Activated CD4-positive, alpha-beta T cell treated with anti-CD3 and anti-CD28 coated beads for 36 hours (primary cell): Measurements from ENCODE around the gene S100A5. TPM values are rescaled to one million over a fixed set of nuclear protein-coding genes. Genes with fewer than 3 reads are reported as not detected.

Source experiments
- ATAC-seq: fragments of 200-7000 bp; cut with Tn5 transposase; one replicate; pipeline ENCODE4 v1.10.0; 2021; ENCODE audit warnings: mild to moderate bottlenecking, moderate library complexity
- CTCF ChIA-PET: fragments of 350-600 bp; sonication (Branson Sonifier 250); formaldehyde crosslinking; loops from one replicate; lab custom pipeline; 2021; ENCODE audit warnings: antibody characterized with exemption; lab: Charles Lee
- POLR2A ChIA-PET: fragments of 350-600 bp; sonication (Branson Sonifier 250); formaldehyde crosslinking; loops from one replicate; lab custom pipeline; 2021; ENCODE audit warnings: antibody characterized with exemption, inconsistent platforms; lab: Charles Lee
- DNase-seq: peaks from one replicate; pipeline ENCODE4 v3.0.0-alpha.2; 2020
- H3K27ac Mint-ChIP-seq: one replicate; pipeline ENCODE4 v1.8.0; 2021; ENCODE audit warnings: mixed read lengths
- H3K27me3 Mint-ChIP-seq: one replicate; pipeline ENCODE4 v1.8.0; 2021; ENCODE audit warnings: mixed read lengths
- H3K36me3 Mint-ChIP-seq: one replicate; pipeline ENCODE4 v1.8.0; 2021; ENCODE audit warnings: low read depth, mixed read lengths
- H3K4me1 Mint-ChIP-seq: one replicate; pipeline ENCODE4 v1.8.0; 2021; ENCODE audit warnings: mixed read lengths
- H3K4me3 Mint-ChIP-seq: one replicate; pipeline ENCODE4 v1.8.0; 2021; ENCODE audit warnings: mild to moderate bottlenecking, moderate library complexity, mixed read lengths
- H3K9me3 Mint-ChIP-seq: one replicate; pipeline ENCODE4 v1.8.0; 2021; ENCODE audit warnings: low read depth, mixed read lengths
- intact Hi-C, 2 experiments: fragments of 100-400 bp; cut with DNase I in 1 of 2; cut with micrococcal nuclease in 1 of 2; formaldehyde crosslinking; loops; one replicate each; pipeline versions ENCODE4 v1.14.2 to v1.15.1; 2022 to 2024; cut with DNase I, micrococcal nuclease
- total RNA-seq, 2 experiments: library from RNA; stranded (reverse); gene quantifications; one replicate each; pipeline ENCODE4 v1.2.3, GENCODE V29; 2021

Gene S100A5
- total RNA-seq, 2 experiments from 2014 or later: 2.4 to 3.4 TPM

DNA sequence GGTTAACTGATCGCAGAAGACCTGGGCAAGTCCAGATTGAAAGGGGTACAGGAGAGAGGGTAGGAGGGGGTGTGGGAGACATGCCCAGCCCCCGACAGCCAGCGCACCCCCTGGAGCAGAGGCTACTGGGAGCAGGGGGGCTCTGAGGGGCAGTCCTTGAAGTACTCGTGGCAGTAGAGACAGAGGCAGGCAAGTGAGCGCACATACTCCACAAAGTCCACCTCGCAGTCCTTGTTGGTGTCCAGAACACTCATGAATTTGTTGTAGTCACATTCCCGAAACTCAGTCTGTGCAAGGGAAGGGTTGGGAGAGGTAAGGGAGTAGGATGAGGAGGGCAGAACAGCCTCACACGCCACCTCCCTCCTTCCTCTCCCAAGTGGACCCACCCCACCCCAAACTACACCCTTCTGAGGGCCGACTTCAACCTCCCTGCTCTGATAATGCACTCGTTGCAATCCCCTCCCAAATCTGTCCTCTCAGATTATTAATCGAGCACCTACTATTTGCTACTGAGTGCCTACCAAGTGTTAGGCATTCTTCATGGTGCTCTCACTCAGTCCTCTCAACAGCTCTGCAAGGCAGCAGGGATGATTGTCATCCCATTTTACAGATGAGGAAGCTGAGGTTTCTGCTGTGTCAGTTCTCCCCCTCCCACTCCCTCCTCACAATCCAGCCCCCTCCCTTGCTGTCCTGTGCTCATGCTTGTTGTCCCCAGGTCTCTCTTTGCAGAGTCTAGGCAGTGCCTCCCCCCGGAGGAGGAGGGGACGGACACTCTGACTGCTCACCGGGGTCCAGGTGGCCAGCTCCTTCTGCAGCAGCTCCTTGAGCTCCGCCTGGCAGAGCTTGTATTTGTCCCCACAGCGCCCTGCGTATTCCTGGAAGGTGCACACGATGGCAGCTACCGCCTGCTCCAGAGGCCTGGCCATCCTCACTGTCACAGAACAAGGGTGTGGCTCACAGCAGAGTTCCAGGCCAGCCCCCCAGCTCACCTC is 7.1 kb upstream of the S100A5 start:
- H3K4me3 Mint-ChIP-seq: peak overlapping the region; percentile 27
- H3K27me3 Mint-ChIP-seq: no peaks in the 10 kb centered on the region
- peaks cover 20% of the 10 kb centered on the region for H3K36me3 Mint-ChIP-seq
- H3K9me3 Mint-ChIP-seq: no peaks in the 10 kb centered on the region
- no peak for ATAC-seq
- H3K4me1 Mint-ChIP-seq: peaks cover 46% of the 10 kb centered on the region
- intact Hi-C loops: loop anchor here in 1 of 2 experiments (5.0 kb wide), 1 partner anchor 1059 kb away; the partner anchor contains the start of gene ADAR
- ChIA-PET CTCF (no interaction called here), POLR2A (no interaction called here)
- H3K27ac Mint-ChIP-seq: no peak overlapping the region
- no peak for DNase-seq

DNA sequence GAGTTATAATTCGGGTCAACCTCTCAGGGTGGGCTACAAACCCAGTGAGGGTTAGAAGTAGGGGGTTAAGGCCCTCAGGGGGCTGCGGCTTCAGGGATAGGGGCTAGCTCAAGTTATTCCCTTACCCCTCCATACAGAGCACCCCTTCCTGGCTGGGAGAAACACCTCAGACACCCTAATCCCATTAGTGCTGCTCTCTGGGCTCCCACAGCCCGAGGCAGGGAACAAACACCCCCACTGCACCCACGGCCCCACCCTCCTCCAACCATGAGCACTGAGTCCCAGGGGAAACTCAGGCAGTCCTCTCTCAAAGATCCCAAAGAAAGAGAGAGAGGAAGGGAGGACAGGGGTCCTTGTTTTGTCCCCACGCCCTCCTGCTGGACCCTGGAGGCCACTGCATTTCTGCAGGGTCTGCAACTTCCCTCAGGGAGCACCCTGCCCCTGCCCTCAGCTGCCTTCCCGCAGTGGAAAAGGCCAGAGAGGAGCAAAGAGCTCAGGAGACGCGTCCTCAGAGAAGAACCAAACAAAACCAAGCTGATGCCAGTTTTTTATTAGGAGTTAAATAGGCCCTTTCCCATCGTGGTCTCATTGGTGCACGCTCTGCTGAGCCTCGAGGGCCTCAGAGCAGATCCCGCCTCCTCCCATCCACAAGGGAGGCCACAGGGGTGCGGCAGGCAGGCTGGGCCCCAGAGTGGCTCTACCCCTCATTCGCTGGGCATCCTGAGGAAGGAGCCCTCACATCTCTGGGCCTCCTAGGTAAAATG is 6.2 kb upstream of the S100A5 start:
- H3K4me3 Mint-ChIP-seq: peak overlapping the region; percentile 27
- intact Hi-C loops: loop anchor here in 1 of 2 experiments (5.0 kb wide), 1 partner anchor 1060 kb away; the partner anchor contains the start of gene ADAR
- peaks cover 24% of the 10 kb centered on the region for H3K36me3 Mint-ChIP-seq
- ATAC-seq: no peak
- H3K27ac Mint-ChIP-seq: peak overlapping the region; percentile 96
- ChIA-PET CTCF (no interaction called here), POLR2A (no interaction called here)
- H3K27me3 Mint-ChIP-seq: no peaks in the 10 kb centered on the region
- no peaks in the 10 kb centered on the region for H3K9me3 Mint-ChIP-seq
- H3K4me1 Mint-ChIP-seq: peaks cover 54% of the 10 kb centered on the region
- no peak for DNase-seq

DNA sequence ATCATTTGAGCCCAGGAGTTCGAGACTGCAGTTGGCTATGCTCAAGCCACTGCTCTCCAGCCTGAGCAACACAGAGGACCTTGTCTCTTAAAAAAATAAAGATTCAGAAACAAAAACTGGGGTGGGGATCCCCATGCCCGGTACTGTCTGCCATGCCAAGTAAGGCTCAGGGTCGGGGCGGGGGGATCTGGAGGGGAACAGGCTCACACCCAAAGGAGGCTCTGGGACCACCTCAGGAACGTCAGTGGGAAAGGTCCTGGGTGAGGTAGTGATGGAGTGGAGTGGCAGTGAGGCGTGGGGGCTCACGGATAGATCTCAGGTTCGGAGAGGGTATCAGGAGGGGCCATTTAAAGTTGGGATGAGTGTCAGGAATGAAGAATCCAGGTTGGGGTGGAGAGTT is 5.6 kb upstream of the S100A5 start:
- DNase-seq: no peak
- peak overlapping the region; percentile 11 for H3K4me3 Mint-ChIP-seq
- H3K4me1 Mint-ChIP-seq: peaks cover 60% of the 10 kb centered on the region
- no peaks in the 10 kb centered on the region for H3K27me3 Mint-ChIP-seq
- H3K9me3 Mint-ChIP-seq: no peaks in the 10 kb centered on the region
- POLR2A ChIA-PET: interaction anchor here (1.6 to 2.5 kb wide), 2 partner anchors 14 to 20 kb away, joined by 5 to 14 read pairs; no protein-coding TSS in a partner anchor
- CTCF ChIA-PET: interaction anchor here (3.7 to 4.0 kb wide), 2 partner anchors 13 to 22 kb away, joined by 28 to 63 read pairs; partner anchors contain the start of gene S100A6
- intact Hi-C loops: loop anchor here in 1 of 2 experiments (5.0 kb wide), 1 partner anchor 1061 kb away; the partner anchor contains the start of gene ADAR
- ATAC-seq: no peak
- H3K36me3 Mint-ChIP-seq: peaks cover 24% of the 10 kb centered on the region
- H3K27ac Mint-ChIP-seq: peak overlapping the region; percentile 96

DNA sequence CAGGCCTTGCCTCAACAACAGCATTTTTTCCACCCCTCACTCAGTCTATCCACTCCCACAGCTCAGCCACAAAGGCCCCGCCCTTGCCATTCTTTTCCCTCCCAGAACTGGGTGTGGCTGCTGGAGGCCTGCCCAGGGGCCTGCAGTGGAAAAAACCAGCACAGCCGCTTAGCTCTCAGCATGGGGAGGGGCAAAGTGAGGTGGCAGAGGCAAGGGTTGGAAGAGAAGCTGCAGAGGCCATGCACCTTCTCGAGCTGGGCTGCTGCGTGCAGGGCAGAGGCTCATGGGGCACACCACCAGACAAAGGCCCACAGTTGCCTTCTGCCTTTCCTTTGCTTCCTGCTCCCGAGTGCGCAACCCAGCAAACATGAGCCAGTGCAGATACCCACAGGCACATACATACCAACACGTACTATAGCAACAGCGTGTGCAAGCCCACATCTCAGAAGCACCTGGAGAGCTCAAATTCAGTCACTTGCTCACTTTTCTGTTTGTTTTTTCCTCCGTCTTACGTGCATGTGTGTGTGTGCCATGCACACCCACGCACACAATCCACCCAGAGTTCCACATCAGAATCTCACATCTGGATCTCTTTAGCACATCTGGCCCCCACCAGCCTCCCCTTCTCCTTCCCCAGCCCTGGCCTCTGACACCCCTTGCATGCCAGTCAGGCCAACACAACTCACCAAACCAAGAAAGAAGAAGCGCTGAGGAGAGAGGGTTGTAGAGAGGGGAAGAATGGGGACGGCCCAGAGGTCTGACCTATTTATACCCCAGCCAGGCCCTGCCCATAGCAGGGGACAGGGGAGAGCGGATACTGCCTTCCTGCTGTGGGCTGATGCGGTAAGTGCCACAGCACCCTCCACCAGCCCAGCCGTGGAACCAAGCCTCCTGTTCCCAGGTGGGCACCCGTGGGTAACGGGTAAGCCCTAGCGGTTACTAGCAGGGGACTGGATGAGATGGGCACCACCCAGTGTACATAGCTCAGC is 4.6 kb upstream of the S100A5 start, which contains the start of gene S100A4:
Gene S100A4 (minus strand): TSS at position 740 of the 989 bp plus-strand sequence. CDS start 1,012 bp downstream, outside the sequence.
- H3K4me3 Mint-ChIP-seq: peak within 1 kb of the TSS; percentile 78
- POLR2A ChIA-PET: interaction anchor here (0.7 to 2.6 kb wide), 7 partner anchors 10 to 88 kb away, joined by 3 to 19 read pairs (median 7); partner anchors contain the start of genes CHTOP and S100A6
- DNase-seq: peak; percentile 97
- no peaks in the 10 kb centered on the region for H3K27me3 Mint-ChIP-seq
- CTCF ChIA-PET: interaction anchor here (0.5 to 4.0 kb wide), 11 partner anchors 12 to 233 kb away, joined by 3 to 63 read pairs (median 4); partner anchors contain the start of gene S100A6
- intact Hi-C loops: loop anchor here (1.0 to 5.0 kb wide), 6 partner anchors 10 to 1062 kb away; partner anchors contain the start of genes S100A6 (in 2 of the 2), ADAR (in 1 of the 2) and CHTOP (in 1 of the 2)
- peaks cover 24% of the 10 kb centered on the region for H3K36me3 Mint-ChIP-seq
- peak; percentile 83 for ATAC-seq
- no peaks in the 10 kb centered on the region for H3K9me3 Mint-ChIP-seq
- H3K4me1 Mint-ChIP-seq: peaks cover 70% of the 10 kb centered on the region
- H3K27ac Mint-ChIP-seq: peak within 1 kb of the TSS; percentile 96

DNA sequence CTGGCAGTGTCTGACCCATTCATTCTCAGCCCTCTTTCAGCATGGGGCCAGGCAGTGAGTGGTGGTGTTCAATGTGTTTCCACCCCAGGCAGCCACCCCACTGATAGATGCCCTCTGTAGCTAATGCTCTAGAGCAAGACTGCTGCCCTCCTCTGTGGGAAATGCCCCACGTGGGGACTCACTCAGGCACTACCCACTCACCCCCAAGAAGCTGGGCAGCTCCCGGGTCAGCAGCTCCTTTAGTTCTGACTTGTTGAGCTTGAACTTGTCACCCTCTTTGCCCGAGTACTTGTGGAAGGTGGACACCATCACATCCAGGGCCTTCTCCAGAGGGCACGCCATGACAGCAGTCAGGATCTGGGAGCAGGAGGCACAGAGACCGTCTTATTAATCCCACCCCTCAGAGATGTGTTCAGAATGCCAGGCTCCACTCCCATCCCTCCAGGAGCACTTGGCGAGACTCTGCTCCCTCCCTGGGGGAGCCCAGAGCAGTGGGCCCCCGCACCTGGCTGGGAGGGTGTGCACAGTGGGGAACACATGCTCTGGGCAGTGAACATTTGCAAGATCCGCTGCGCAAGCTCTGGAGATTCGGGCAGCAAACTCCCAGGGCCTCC is 3.8 kb upstream of the S100A5 start:
- intact Hi-C loops: loop anchor here (1.0 to 5.0 kb wide), 6 partner anchors 9 to 1063 kb away; partner anchors contain the start of genes S100A6 (in 2 of the 2), ADAR (in 1 of the 2) and CHTOP (in 1 of the 2)
- ATAC-seq: no peak
- no peak for DNase-seq
- Mint-ChIP-seq H3K4me1 (peaks cover 78% of the 10 kb centered on the region), H3K9me3 (no peaks in the 10 kb centered on the region), H3K36me3 (peaks cover 24% of the 10 kb centered on the region), H3K4me3 (peak overlapping the region; percentile 78), H3K27me3 (no peaks in the 10 kb centered on the region), H3K27ac (peak overlapping the region; percentile 96)
- CTCF ChIA-PET: interaction anchor here (0.5 to 4.0 kb wide), 12 partner anchors 11 to 233 kb away, joined by 3 to 63 read pairs (median 4); partner anchors contain the start of gene S100A6
- POLR2A ChIA-PET: interaction anchor here (0.7 to 2.6 kb wide), 7 partner anchors 9 to 89 kb away, joined by 3 to 19 read pairs (median 7); partner anchors contain the start of genes CHTOP and S100A6

DNA sequence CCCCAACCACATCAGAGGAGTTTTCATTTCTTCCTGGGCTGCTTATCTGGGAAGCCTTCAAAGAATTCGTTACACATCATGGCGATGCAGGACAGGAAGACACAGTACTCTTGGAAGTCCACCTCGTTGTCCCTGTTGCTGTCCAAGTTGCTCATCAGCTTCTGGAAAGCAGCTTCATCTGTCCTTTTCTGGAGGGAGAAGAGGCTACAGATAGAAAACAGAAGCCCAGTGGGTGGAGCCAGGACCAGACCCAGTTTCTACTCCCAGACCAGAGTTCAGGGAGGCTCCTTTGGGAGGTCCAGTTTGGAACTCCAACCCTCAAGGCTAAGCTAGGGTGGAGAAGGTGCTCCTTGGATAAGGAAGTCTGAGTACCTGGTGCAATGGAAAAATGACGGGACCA is 3.0 kb upstream of the S100A5 start:
- Mint-ChIP-seq H3K27ac (peak overlapping the region; percentile 96), H3K9me3 (no peaks in the 10 kb centered on the region), H3K27me3 (no peaks in the 10 kb centered on the region), H3K4me1 (peaks cover 78% of the 10 kb centered on the region), H3K36me3 (peaks cover 24% of the 10 kb centered on the region), H3K4me3 (peak overlapping the region; percentile 78)
- intact Hi-C loops: no loop called here
- DNase-seq (no peak), ATAC-seq (no peak)
- POLR2A ChIA-PET: interaction anchor here (2.5 to 2.6 kb wide), 2 partner anchors 8 to 11 kb away, joined by 14 to 19 read pairs; partner anchors contain the start of gene S100A6
- CTCF ChIA-PET: interaction anchor here (0.6 to 4.0 kb wide), 5 partner anchors 10 to 137 kb away, joined by 3 to 63 read pairs (median 4); partner anchors contain the start of gene S100A6

DNA sequence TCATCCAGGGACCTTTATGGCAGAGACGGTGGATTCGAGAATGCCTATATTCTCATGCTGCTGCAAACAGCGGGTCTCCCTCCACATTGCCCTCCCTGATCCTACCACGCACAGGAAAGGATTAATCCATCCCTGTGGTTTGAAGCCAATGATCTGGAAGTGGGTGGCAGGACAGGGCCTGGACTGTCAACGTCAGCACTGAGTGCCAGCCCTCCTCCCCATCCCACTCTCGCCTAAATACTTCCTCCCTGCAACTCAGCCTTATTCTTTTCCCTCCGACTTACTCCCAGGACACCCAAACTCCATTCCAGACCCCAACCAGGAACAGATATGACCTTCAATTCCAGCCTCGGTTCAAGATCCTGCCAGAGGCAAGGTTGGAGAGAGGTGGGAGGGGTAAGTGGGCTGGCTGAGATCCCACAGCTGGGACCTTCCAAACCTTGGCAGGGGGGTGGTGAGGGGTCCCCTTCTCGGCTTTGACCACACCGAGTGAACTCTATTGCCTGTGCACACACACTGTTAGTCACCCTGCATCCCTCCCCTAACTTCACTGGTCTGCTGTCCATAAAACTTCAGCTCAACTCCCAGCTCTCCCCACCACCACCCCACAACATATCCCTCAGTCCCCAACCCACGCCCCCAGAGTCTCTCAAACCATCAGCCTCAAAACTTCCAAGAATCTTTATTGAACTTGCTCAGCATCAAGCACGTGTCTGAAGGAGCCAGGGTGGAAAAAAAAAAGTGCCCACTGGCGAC is 2.4 kb upstream of the S100A5 start:
- intact Hi-C loops: no loop called here
- Mint-ChIP-seq H3K4me1 (peaks cover 74% of the 10 kb centered on the region), H3K9me3 (no peaks in the 10 kb centered on the region), H3K4me3 (no peak overlapping the region), H3K27ac (peak overlapping the region; percentile 96), H3K36me3 (peaks cover 24% of the 10 kb centered on the region), H3K27me3 (no peaks in the 10 kb centered on the region)
- no peak for ATAC-seq
- POLR2A ChIA-PET: interaction anchor here (2.6 kb wide), 1 partner anchor 8 kb away, joined by 19 read pairs; the partner anchor contains the start of gene S100A6
- no peak for DNase-seq
- CTCF ChIA-PET: interaction anchor here (0.6 to 4.0 kb wide), 3 partner anchors 9 to 136 kb away, joined by 3 to 63 read pairs (median 28); partner anchors contain the start of gene S100A6

DNA sequence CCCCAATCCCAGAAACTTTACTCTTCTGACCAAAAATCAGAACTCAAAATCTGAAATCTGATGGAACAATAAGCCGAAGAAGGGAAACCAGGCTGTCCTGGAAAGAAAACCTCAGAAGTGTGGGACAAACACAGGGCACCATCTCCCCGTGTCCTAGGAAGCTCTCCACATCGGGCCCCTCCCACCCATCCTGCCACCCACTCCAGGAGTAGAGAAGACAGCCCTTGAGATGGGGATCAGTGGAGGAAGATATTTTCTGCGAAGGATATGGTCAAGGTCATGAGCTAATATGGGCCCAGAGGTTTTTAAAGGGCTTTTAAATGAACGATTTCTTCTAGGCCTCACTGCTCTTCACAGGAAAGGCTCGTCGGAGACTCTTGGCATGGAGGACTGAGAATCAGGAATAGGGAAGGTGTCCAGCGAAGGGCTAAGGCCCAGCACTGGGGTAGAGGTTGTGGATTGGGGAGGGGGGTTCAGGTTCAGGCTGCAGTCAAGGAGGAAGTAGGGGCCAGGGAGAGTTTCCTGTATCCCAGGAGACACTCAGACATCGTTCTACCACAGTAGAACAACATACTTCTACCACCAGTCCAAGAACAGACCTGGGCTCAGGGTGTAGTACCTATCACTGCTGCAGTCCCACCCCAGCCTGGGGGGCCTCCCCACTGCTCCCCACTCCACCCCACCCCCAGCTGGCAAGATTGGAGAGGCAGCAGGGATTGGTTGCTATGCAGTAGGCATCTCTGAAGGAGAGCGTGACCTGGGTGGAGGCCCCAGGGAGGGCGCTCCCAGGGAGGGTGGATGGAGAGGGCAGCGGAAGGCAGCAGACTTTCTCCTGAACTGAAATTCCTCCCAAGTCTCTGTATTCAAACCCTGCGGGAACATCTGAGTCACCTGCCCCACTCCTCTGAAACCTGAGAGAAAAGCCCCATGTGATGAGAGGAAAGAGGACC is 1.2 kb upstream of the S100A5 start:
- POLR2A ChIA-PET: interaction anchor here (0.7 to 2.8 kb wide), 2 partner anchors 9 to 92 kb away, joined by 3 to 11 read pairs; partner anchors contain the start of gene CHTOP

More for the DNA sequence above, 1.2 kb upstream of the S100A5 start:
- Mint-ChIP-seq H3K4me3 (no peak overlapping the region), H3K27ac (peak overlapping the region; percentile 96), H3K9me3 (no peaks in the 10 kb centered on the region), H3K36me3 (peaks cover 24% of the 10 kb centered on the region), H3K27me3 (no peaks in the 10 kb centered on the region), H3K4me1 (peaks cover 79% of the 10 kb centered on the region)
- no peak for ATAC-seq
- intact Hi-C loops: no loop called here
- no peak for DNase-seq
- CTCF ChIA-PET: interaction anchor here (0.6 to 4.0 kb wide), 6 partner anchors 8 to 533 kb away, joined by 3 to 63 read pairs (median 3); partner anchors contain the start of gene S100A6
